ENCODE measurements around the gene SLC12A5.
"Not testable (repeated sequence)": the region's sequence is repeated elsewhere in the genome, so short reads cannot be mapped to it uniquely, and the experiment has no call there.

SLC12A5 gene

DNA sequence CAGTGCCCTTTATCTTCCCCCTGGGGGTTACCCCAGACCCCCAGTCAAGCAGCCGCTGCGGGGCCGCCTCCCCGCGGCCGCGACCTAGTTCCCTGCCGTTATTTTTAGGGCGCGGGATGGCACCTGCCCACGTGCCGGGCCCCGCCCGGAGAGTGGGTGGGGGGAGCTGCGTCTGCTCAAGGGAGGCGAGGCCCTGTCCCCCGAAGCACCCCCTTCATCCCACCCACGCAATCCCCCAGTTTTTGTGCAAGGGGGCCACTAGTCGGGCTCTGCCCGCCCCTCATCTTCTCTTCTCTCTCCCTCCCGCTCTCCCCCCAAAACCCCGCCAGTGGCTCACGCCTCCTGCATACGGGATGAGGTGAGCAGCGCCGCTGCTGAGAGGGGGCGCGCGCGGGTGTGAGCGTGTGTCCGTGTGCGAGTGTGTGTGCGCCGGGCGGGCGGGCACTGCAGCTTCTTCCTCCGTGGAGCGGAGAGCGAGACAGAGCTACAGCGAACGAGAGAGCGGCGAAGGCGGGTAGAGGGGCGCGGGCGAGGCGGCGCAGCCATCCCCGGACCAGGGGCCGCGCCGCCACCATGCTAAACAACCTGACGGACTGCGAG, at the start of gene SLC12A5:
TSS of gene SLC12A5 (plus strand) at position 444 of the 600 bp plus-strand sequence. CDS start at position 574, 130 bp downstream.
- no peak for DNase-seq

DNA sequence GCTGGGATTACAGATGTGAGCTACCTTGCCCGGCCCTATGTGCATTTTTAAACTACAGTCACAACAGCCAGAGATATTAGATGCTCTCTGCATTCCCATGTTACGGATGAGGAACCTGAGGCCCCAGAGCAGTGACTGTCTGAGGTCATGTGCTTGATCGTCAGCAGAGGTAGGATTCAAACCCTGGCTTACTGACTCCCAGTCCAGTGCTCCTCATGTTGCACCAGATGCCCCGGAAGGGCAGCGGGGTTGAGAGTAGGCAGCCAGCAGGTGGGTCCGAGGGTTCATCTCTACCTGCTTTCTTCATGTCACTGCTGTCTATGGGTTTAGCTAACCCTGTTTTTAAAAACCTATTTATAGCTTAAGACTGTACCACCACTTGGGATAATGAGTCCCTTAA, 47.8 kb upstream of the SLC12A5 start:
- DNase-seq: no peak

DNA sequence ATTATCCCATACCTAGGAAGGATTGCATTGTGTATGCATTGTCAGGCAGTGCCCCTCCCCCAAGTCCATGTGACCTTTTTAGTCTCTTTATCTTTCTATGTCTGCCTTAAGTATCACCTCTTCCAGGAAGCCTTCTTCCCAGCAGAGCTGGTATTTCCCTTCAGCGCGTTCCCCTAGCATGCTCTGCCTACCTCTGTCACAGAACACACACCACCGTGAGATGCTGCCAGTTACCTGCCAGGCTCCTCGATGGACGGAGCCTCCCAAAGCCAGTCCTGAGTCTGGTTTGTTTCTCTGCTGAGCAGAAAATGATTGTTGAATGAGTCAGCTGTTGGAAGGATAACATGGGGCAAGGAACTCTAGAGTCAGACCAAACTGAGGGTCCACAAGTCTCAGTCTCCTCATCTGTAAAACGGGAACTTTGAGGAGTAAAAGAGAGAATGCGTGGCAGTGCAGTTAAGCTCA, 45.7 kb upstream of the SLC12A5 start:
- DNase-seq: no peak

DNA sequence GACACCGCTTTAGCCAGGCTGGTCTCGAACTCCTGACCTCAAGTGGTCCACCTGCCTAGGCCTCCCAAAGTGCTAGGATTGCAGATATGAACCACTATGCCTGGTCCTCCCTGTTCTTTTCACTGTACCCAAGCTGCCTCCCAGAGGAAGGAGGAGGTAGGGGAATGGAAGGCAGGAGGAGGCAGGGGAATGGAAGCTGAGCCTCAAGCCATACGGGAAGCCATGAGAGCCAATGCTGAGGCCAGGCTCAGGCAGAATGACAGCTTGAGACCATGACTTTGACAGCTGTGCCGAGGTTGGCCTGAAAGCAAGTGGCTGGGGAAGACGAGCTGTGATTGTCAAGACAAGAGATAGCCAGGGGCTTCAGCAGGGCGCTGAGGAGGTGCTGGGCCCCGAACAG, 43.4 kb upstream of the SLC12A5 start:
- DNase-seq: no peak

DNA sequence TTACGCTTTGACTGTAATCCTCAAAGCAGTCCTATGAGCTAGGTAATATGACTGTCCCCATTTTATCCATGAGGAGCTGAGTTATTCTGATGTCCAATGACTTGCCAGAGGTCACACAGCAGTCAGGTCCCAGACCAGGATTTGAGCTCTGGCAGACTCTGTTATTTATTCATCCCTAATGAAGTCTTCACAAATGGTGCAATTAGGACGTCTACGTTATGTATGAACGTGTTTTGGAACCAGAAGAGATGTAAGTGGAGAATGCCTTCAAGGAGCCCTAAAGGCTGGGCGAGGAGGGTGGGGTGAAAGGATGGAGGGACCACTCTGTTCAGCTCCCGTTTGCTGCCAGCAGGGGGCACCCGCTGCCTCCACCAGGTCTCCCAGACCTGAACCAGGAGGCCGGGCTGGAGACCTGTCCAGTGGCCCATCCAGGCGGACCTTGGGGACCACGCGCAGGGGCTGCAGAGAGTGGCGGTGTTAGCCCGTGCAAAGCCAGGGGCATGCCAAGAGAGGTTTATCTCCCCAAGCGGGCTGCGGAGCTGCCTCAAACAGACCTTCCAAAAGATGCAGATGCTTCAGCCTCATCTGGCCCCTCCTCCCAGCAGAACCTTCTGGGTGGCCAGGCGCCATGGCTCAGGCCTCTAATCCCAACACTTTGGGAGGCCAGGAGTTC, 41.8 kb upstream of the SLC12A5 start:
- DNase-seq: peak; percentile 75 to 77

DNA sequence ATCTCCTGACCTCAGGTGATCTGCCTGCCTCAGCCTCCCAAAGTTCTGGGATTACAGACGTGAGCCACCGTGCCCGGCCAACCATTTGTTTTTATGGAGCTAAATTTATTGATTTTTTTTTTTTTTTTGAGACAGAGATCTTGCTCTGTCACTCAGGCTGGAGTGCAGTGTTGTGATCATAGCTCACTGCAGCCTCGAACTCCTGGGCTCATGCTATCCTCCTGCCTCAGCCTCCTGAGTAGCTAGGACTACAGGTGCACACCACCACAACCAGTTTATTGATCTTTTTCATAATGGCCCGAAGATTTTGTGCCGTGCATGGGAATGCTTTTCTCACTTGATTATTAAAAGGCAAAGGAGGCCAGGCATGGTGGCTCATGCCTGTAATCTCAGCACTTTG, 40.2 kb upstream of the SLC12A5 start:
- not testable (repeated sequence) for DNase-seq

DNA sequence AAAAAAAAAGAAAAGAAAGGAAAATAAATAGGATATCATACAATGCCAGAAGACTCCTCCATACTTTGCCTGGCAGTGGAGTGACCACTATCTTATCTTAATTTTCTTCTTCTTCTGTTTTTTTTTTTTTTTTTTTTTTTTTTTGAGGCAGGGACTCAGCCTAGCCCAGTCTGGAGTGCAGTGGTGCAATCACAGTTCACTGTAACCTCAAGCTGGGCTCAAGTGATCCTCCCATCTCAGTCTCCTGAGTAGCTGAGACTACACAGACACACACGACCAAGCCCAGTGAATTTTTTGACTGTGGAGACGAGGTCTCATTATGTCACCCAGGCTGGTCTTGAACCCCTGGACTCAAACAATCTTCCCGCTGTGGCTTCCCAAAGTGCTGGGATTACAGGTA, 37.4 kb upstream of the SLC12A5 start:
- DNase-seq: no peak

DNA sequence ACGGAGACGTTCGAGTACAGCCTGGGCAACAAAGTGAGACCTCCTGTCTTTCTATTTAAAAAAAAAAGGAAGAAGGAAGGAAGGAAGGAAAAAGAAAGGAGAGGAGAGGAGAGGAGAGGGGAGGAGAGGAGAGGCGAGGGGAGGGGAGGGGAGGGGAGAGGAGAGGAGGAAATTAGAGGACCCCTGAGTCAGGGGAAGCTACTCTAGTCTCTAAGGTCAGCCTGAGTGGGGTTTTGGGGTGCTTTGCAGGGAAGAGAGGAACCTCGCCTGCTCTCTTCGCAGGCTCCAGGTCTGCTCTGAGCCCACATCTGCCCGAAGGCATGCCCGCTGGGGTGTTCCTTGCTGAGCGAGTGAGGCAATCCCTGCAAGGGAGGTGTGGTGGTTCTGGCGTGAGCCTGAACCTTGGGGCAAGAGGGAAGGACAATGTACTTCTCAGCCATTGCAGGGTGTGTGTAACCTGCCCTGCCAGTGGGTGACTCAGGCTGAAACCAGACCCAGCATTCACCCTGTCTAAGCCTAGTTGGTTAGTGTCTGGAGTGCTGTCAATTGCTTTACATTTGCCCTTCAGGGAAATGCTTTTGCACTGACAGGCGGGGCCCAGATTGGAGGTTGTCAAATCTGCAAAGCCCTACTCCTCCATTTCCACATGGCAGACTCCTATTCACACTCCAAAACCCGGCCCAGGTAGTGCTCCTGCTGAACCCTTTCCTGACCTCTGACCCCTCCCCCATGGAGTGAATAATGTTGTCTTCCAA, 35.6 kb upstream of the SLC12A5 start:
- DNase-seq: no peak

DNA sequence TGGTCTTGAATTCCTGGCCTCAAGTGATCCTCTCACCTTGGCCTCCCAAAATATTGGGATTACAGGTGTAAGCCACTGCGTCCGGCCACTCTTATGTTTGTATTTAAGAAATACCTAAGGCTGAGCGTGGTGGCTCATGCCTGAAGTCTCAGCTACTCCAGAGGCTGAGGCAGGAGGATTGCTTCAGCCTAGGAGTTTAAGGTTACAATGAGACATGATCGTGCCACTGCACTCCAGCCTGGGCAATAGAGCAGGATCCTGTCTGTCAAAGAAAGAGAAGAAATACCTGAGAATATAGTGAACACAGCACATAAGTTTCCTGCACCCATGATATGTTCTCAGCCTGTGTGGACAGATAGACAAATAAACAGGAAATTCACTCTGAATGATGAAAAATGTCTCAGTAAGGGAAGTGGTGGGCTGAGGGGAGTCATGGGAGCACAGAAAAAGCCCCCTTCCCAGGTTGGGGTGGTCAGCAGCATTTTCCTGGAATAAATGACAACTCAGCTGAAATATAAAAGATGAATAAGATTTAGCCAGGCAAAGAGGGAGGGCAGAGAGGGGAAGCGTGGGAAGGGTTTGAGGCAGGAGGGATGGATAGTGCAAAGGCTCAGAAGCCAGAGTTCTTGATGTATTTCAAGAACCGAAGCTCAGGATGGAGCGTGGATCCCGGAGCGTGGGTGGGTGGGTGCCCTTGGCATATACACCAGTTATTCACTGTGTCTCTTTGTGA, 34.1 kb upstream of the SLC12A5 start:
- no peak for DNase-seq

DNA sequence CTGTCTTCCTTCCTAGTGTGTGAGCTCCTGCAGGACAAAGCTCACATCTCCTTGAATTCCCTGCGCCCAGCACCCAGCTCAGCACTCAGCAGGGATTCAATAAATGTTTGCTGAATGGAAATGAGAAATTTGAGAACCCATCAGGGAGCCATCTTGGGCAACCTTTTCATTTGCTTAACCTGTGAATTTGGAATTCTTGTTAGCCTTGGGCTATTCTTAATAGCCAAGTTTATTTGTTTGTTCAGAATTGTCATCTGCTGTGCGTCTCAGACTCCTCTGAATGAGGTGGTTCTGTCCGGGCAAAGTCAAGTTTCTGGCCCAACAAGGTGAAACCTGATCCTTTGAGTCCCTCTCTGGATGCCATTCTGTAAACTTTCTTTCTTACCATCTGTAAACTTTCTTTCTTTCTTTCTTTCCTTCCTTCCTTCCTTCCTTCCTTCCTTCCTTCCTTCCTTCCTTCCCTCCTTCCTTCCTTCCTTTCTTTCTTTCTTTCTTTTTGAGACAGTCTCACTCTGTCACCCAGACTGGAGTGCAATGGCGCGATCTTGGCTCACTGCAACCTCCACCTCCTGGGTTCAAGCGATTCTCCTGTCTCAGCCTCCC, 33.4 kb upstream of the SLC12A5 start:
- not testable (repeated sequence) for DNase-seq

DNA sequence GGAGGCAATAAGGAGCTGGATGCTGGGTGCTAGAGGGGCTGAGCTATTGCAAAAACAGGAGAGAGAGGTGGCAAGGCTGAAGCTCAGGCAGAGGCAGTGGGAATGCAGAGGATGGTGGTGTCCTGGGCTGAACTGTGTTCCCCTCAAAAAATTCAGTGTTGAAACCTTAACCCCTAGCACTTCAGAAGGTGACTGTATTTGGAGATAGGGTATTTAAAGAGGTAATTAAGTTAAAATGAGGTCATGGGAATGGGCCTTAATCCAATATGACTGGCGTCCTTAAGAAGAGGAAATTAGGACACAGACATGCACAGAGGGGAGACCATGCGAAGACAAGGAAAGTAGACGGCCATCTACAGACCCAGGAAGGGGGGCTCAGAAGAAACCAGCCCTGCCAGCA, 31.8 kb upstream of the SLC12A5 start:
- DNase-seq: no peak

DNA sequence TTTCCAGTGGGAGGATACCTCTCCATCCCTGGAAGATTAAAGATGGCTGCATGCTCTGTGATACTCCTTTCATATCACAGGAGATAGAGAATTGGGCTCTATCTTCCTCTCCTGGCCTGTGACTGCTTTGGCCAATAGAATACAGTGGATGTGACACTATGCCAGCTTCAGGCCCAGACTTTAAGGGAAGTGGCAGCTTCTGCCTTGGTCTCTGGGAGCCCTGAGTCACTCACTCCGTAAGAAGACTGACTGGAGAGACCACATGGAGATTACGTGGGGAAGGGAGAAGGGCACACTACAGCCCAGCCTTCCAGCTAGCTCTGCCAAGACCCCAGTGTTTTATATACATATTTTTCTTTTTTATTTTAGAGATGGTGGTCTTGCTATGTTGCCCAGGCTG, 30.7 kb upstream of the SLC12A5 start:
- DNase-seq: no peak

DNA sequence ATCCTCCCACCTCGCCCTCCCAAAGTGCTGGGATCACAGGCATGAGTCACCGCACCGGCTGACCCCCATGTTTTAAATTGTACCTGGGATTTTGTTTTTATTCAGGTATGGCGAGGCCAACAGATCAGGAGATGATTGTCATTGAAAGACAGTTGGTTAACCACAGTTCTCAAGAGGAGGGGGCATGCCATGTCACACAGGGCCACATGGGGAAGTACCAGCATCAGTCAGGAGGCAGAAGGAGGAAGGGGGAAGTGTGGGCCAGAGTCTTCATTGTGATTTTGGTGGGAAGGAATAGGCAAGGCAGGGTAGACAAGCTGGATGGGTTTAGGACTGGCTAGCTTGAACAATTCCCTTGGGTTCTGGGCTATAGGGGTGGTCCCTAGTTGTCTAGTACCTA, 30.3 kb upstream of the SLC12A5 start:
- DNase-seq: no peak

DNA sequence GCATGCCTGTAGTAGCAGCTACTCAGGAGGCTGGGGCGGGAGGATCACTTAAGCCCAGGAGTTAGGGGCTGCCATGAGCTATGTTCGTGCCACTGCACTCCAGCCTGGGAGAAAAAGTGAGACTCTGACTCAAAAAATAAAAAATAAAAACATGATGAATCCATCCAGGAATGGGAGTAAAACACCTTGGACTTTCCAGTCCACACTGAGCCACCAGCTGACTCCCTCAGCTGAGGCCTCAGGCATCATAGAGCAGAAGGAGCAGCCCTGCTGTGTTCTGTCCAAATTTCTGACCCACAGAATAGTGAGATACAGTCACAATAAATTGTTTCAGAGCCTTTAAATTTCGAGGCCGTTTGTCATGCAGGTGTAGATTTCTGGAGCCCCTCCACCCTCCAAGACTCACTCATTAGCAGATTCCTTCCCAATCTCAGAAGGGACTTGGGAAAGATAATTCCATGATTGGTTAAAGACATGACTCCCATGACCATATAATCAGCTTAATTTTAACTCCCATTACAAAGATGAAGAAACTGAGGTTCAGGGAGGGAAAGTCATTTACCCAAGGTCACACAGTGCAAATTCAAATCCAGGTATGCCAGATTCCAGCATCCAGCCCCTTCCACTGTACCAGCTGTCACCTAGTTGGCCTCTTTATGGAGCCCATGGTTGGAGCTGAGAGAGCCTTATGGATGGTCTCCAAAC, 29.3 kb upstream of the SLC12A5 start:
- no peak for DNase-seq

DNA sequence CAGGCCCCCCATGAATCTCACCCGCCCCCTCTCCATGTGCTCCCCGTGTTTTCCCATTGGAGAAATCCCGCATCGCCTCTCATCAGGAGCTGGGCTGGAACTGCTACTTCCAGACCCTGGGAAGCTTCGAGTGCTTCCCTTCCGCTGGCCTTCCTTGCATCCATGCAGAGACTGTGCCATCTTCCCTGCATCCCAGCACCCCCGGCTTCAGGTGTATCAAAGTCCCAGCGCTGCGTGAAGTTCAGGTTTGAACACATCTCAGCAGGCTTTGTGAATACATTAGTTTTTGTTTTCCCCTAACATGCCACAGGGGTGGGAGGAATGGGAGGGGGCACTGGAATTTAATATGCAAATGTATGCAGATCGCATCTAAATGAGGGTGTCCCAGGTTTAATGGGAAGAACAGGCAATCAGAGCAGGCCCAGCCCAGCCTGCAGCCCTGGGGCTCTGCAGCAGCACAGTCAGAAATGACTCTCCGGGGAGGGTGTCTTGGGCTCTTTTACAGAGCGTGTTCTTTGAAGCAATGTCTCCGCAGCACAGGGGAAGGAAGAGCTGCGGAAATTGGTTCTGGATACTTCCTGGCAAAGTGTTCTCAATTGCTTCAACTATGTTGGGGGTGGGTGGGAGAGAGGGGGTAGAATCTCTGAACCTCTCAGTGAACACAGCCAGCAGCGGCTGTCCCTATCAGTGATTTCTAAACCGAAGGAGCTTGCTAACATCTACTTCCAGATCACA, 28.6 kb upstream of the SLC12A5 start:
- DNase-seq: no peak

DNA sequence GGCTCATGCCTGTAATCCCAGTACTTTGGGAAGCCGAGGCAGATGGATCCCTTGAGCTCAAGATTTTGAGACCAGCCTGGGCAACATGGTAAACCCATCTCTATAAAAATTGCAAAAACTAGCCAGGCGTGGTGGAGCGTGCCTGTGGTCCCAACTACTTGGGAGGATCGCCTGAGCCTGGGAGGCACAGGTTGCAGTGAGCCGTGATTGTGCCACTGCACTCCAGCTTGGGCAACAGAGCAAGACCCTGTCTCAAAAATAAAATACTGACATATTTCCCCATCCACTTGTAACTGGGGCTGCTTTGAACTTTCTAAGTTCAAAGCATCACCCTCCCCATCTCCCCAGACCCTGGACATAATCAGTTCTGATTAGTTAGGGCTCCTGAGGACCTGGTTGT, 27.5 kb upstream of the SLC12A5 start:
- no peak for DNase-seq

DNA sequence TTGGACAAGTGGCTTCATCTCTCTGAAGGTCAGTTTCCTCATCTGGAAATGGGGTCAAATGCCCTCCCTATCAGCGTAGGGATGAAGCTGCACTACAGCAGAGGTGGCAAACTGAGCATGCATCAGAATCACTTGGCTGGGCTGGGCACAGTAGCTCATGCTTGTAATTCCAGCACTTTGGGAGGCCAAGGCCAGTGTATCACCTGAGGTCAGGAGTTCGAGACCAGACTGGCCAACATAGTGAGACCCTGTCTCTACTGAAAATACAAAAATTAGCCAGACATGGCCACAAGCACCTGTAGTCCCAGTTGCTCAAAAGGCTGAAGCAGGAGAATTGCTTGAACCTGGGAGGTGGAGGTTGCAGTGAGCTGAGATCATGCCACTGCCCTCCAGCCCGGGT, 27.0 kb upstream of the SLC12A5 start:
- no peak for DNase-seq

DNA sequence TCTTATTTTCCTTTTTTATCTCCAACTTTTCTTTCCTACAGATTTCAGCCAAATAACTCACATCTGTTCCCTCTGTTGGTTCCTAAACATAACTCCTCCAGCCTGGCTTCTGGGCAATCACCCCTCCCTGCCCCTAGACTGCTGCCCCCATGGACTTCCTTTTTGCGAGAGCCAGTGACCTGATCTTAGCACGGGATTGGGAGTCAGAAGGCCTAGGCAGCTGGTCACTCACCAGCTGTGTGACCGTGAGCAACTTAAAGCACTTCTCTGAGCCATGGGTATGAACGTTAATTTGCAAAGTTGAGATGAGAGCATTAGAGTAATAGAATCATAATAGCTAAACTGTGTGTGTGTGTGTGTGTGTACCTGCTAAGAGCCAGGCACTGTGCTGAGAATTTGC, 24.8 kb upstream of the SLC12A5 start:
- no peak for DNase-seq

DNA sequence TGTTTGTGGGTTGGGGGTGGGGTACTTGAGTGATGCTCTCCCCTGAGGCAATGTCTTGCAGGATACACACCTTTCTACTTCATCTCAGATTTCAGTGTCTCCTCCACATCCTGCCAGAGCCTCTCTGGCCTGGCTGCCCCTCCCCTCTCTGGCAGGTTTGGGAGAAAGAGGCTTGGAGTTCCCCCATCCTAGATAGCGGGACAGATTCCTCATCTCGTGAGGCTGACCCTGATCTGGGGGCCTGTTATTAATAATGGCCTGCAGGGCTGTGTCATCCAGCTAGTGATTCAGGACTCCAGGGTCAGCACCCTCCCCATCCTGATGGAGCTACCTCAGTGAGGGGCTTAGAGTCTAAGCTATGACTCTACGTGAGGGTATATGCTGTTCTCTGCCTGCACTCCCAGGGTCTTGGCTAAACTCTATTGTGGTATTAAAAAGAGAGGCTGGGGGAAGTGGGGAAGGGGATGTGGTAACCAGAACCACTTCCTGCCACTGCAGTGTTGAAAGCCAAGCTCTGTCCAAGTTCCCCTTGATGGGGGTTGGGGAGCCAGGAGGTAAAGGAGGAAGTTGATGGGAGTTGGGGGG, 24.0 kb upstream of the SLC12A5 start:
- no peak for DNase-seq

DNA sequence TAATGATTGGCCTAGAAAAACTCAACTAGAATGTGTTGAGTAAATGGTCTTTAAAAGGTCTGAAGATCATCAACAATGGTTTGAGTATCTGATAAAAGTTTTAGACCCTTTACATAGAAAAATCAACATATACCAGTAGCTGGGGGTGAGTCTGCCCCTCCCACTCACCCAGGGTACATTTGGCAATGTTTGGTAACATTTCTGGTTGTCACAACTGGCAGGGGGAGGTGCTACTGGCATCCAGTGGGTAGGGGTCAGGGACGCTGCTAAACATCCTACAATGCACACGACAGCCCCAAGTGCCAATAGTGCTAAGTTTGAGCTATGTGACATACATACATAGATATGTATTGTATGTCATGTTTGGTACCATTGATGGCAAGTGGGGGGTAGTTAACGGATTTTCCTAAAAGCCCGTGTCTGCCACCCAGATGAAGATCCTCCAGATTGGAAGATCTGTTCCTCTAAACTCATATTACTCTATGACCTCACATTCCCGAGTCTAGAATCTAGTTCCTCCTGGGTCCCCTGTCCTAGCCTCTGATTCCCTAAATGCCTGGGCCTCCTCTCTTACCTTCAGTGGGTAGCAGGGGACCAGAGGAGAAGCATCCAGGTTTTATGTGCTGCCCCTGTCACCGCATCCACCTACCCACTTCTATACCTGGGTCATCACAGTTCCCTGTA, 22.9 kb upstream of the SLC12A5 start:
- no peak for DNase-seq

DNA sequence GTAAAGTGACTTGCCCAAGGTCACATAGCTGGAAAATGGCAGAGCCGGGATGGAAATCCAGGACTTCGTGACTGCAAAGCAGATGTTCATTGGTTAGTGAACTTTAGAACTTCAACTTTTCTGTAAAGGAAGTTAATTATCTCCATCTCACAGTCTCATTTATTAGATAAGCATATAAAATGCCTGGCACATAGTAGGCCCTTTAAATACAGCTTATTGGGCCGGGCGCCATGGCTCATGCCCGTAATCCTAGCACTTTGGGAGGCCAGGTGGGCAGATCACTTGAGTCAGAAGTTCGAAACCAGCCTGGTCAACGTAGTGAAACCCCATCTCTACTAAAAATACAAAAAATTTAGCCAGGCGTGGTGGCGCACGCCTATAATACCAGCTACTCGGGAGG, 22.1 kb upstream of the SLC12A5 start:
- no peak for DNase-seq
